Uterus (tissue), 4 donors: ENCODE measurements around the gene TUBA3C. TPM values are rescaled to one million over a fixed set of nuclear protein-coding genes. Genes with fewer than 3 reads are reported as not detected.

ENCODE experiments used
- DNase-seq, 2 donors: peaks; one replicate each; pipeline ENCODE4 v3.0.0-alpha.2; 2019 to 2020
- H3K27ac ChIP-seq, 2 donors: fragments of 200-600 bp; sonication (generic); 1 replicate in 1 of 2; 2 replicates in 1 of 2; pipeline ENCODE4 v1.5.1; 2016 to 2018
- H3K27me3 ChIP-seq, 2 donors: fragments of 200-600 bp; sonication (generic); one replicate each; pipeline ENCODE4 v1.5.1; 2018 to 2019; ENCODE audit warnings: control low read depth in 1 of 2
- H3K36me3 ChIP-seq, 2 donors: fragments of 200-600 bp; sonication (generic); one replicate each; pipeline ENCODE4 v1.5.1; 2019; ENCODE audit warnings: control low read depth in 1 of 2
- H3K4me1 ChIP-seq, 2 donors: fragments of 200-600 bp; sonication (generic); one replicate each; pipeline ENCODE4 v1.5.1; 2018 to 2019; ENCODE audit warnings: control low read depth in 1 of 2
- H3K4me3 ChIP-seq, 2 donors: fragments of 200-600 bp; sonication (generic); 1 replicate in 1 of 2; 2 replicates in 1 of 2; pipeline ENCODE4 v1.5.1; 2018 to 2019; ENCODE audit warnings: mild to moderate bottlenecking in 1 of 2
- H3K9me3 ChIP-seq, 2 donors: fragments of 200-600 bp; sonication (generic); one replicate each; pipeline ENCODE4 v1.5.1; 2019; ENCODE audit warnings: control low read depth in 1 of 2
- CTCF ChIP-seq, 4 experiments: fragments of 200-600 bp in 2 of 4; fragments of 450-650 bp in 2 of 4; sonication (generic) in 2 of 4; IDR thresholded peaks; one replicate each; pipeline ENCODE4 v1.5.1; 2016 to 2019; ENCODE audit warnings: antibody characterized with exemption in 4 of 4, mild to moderate bottlenecking in 2 of 4, moderate library complexity in 1 of 4
- POLR2A ChIP-seq, 2 donors: fragments of 450-650 bp; IDR thresholded peaks; one replicate each; pipeline ENCODE4 v1.6.1; 2016; ENCODE audit warnings: antibody characterized with exemption in 2 of 2, mild to moderate bottlenecking in 1 of 2, moderate library complexity in 1 of 2
- intact Hi-C: fragments of 100-400 bp; cut with DNase I; formaldehyde crosslinking; loops from one replicate; pipeline ENCODE4 v1.15.1; 2023; ENCODE audit warnings: low total_unique reads
- total RNA-seq, 4 donors: library from RNA; depleted of rRNA in 3 of 4; stranded (reverse); fragments of >200 nt in 3 of 4; gene quantifications; one replicate each; pipeline versions ENCODE4 v1.1.0 to v1.2.4, GENCODE V29; 2014 to 2023
- donor health status: DM: yes; HTN: yes; CAD: no.

Gene TUBA3C
- total RNA-seq, 4 donors from 2014 or later = not detected

GRCh38 chr13:19156013-19156825 is 25.4 kb downstream of the TUBA3C start:
- TF ChIP-seq POLR2A (IDR thresholded peaks at IDR 0.05) = no peak
- no peak for TF ChIP-seq CTCF (IDR thresholded peaks at IDR 0.05)
- Histone ChIP-seq H3K27me3 (no peaks in the 10 kb centered on the region), H3K36me3 (no peaks in the 10 kb centered on the region), H3K4me3 (no peak overlapping the region), H3K4me1 (no peaks in the 10 kb centered on the region), H3K27ac (no peak overlapping the region), H3K9me3 (no peaks in the 10 kb centered on the region)
- no peak for DNase-seq
- intact Hi-C loops = no loop called here

GRCh38 chr13:19155321-19155861 is 26.2 kb downstream of the TUBA3C start:
- TF ChIP-seq POLR2A (IDR thresholded peaks at IDR 0.05) = no peak
- TF ChIP-seq CTCF (IDR thresholded peaks at IDR 0.05) = no peak
- no peak overlapping the region for H3K4me3 ChIP-seq

GRCh38 chr13:19154843-19155242 is 26.8 kb downstream of the TUBA3C start:
- H3K27me3 ChIP-seq = no peaks in the 10 kb centered on the region
- TF ChIP-seq CTCF (IDR thresholded peaks at IDR 0.05) = no peak
- TF ChIP-seq POLR2A (IDR thresholded peaks at IDR 0.05) = no peak
- intact Hi-C loops = no loop called here

More at GRCh38 chr13:19155321-19155861, 26.2 kb downstream of the TUBA3C start:
- no peak for DNase-seq
- no peaks in the 10 kb centered on the region for H3K36me3 ChIP-seq
- no peaks in the 10 kb centered on the region for H3K4me1 ChIP-seq
- H3K27me3 ChIP-seq = no peaks in the 10 kb centered on the region
- H3K9me3 ChIP-seq = no peaks in the 10 kb centered on the region
- H3K27ac ChIP-seq = no peak overlapping the region
- intact Hi-C loops = no loop called here

GRCh38 chr13:19153782-19154450 is 27.7 kb downstream of the TUBA3C start:
- intact Hi-C loops = no loop called here
- no peaks in the 10 kb centered on the region for H3K9me3 ChIP-seq
- no peak overlapping the region for H3K27ac ChIP-seq
- no peaks in the 10 kb centered on the region for H3K27me3 ChIP-seq
- H3K4me3 ChIP-seq = no peak overlapping the region
- no peaks in the 10 kb centered on the region for H3K36me3 ChIP-seq
- H3K4me1 ChIP-seq = no peaks in the 10 kb centered on the region
- no peak for DNase-seq
- TF ChIP-seq POLR2A (IDR thresholded peaks at IDR 0.05) (no peak), CTCF (IDR thresholded peaks at IDR 0.05) (no peak)

More at GRCh38 chr13:19154843-19155242, 26.8 kb downstream of the TUBA3C start:
- Histone ChIP-seq H3K36me3 (no peaks in the 10 kb centered on the region), H3K27ac (no peak overlapping the region), H3K4me3 (no peak overlapping the region), H3K9me3 (no peaks in the 10 kb centered on the region), H3K4me1 (no peaks in the 10 kb centered on the region)
- no peak for DNase-seq

- no peaks in the 10 kb centered on the region for H3K9me3 ChIP-seq
- intact Hi-C loops = no loop called here
- H3K27me3 ChIP-seq = no peaks in the 10 kb centered on the region
- no peak overlapping the region for H3K27ac ChIP-seq
- TF ChIP-seq POLR2A (IDR thresholded peaks at IDR 0.05) = no peak
- no peaks in the 10 kb centered on the region for H3K36me3 ChIP-seq
- no peak for DNase-seq
- H3K4me3 ChIP-seq = no peak overlapping the region
- H3K4me1 ChIP-seq = no peaks in the 10 kb centered on the region
These were observed 29.2 kb downstream of the TUBA3C start for GRCh38 chr13:19152403-19152802.
